SK-N-SH treated with all-trans-retinoic acid at 6 μM for 48 hours (cell line): ENCODE results near the gene NUB1.

Experiments used
- ATAC-seq: fragments of 200-7000 bp; cut with Tn5 transposase; 3 replicates; pipeline ENCODE4 v1.9.1; 2020; ENCODE audit warnings: mild to moderate bottlenecking, moderate library complexity
- ARNTL ChIP-seq: fragments of 450-650 bp; formaldehyde crosslinking; IDR thresholded peaks from 2 replicates; pipeline ENCODE4 v1.5.0; 2020; ENCODE audit warnings: low read depth, mild to moderate bottlenecking, moderate library complexity, borderline replicate concordance
- BACH2 ChIP-seq: fragments of 250-450 bp; sonication (Bioruptor Pico); IDR thresholded peaks from 2 replicates; pipeline ENCODE4 v1.9.0; 2021; ENCODE audit warnings: mild to moderate bottlenecking, borderline replicate concordance
- CREB5 ChIP-seq: fragments of 250-450 bp; sonication (Bioruptor Pico); IDR thresholded peaks from 2 replicates; pipeline ENCODE4 v1.5.1; 2020; ENCODE audit warnings: low read depth, mild to moderate bottlenecking, moderate library complexity
- CSDC2 ChIP-seq: fragments of 250-450 bp; sonication (Bioruptor Pico); IDR thresholded peaks from 2 replicates; pipeline ENCODE4 v1.5.0; 2020; ENCODE audit warnings: mild to moderate bottlenecking, moderate library complexity
- ESRRG ChIP-seq: fragments of 250-450 bp; sonication (Bioruptor Pico); IDR thresholded peaks from 2 replicates; pipeline ENCODE4 v1.6.1; 2021; ENCODE audit warnings: mild to moderate bottlenecking
- GLIS3 ChIP-seq: fragments of 250-450 bp; sonication (Bioruptor Pico); IDR thresholded peaks from 2 replicates; pipeline ENCODE4 v1.5.0; 2020; ENCODE audit warnings: mild to moderate bottlenecking, moderate library complexity
- OSR1 ChIP-seq: fragments of 250-450 bp; sonication (Bioruptor Pico); IDR thresholded peaks from 2 replicates; pipeline ENCODE4 v1.8.0; 2022; ENCODE audit warnings: moderate library complexity, mild to moderate bottlenecking, inconsistent platforms
- PATZ1 ChIP-seq: fragments of 250-450 bp; sonication (Bioruptor Pico); IDR thresholded peaks from 2 replicates; pipeline ENCODE4 v1.8.0; 2020; ENCODE audit warnings: mild to moderate bottlenecking, moderate library complexity, borderline replicate concordance
- POU6F1 ChIP-seq: fragments of 250-450 bp; sonication (Bioruptor Pico); IDR thresholded peaks from 2 replicates; pipeline ENCODE4 v1.8.0; 2021; ENCODE audit warnings: low read depth, mild to moderate bottlenecking, moderate library complexity, borderline replicate concordance
- PPARA ChIP-seq: fragments of 250-450 bp; sonication (Bioruptor Pico); IDR thresholded peaks from 2 replicates; pipeline ENCODE4 v1.5.0; 2020; ENCODE audit warnings: mild to moderate bottlenecking, borderline replicate concordance
- RARB ChIP-seq: fragments of 250-450 bp; sonication (Bioruptor Pico); IDR thresholded peaks from 2 replicates; pipeline ENCODE4 v1.8.0; 2021; ENCODE audit warnings: mild to moderate bottlenecking, moderate library complexity
- SNAI2 ChIP-seq: fragments of 250-450 bp; sonication (Bioruptor Pico); IDR thresholded peaks from 2 replicates; pipeline ENCODE4 v1.5.0; 2020; ENCODE audit warnings: mild to moderate bottlenecking, moderate library complexity
- TCF4 ChIP-seq: fragments of 250-450 bp; sonication (Bioruptor Pico); IDR thresholded peaks from 2 replicates; pipeline ENCODE4 v1.8.0; 2021; ENCODE audit warnings: mild to moderate bottlenecking, moderate library complexity, borderline replicate concordance
- TOX ChIP-seq: fragments of 250-450 bp; sonication (Bioruptor Pico); IDR thresholded peaks from 2 replicates; pipeline ENCODE4 v1.8.0; 2021; ENCODE audit warnings: mild to moderate bottlenecking, moderate library complexity, borderline replicate concordance
- TSHZ2 ChIP-seq: fragments of 250-450 bp; sonication (Bioruptor Pico); IDR thresholded peaks from 2 replicates; pipeline ENCODE4 v1.5.0; 2020; ENCODE audit warnings: mild to moderate bottlenecking, moderate library complexity
- ZC3H10 ChIP-seq: fragments of 250-450 bp; sonication (Bioruptor Pico); IDR thresholded peaks from 2 replicates; pipeline ENCODE4 v1.5.1; 2021; ENCODE audit warnings: mild to moderate bottlenecking, moderate library complexity
- ZFP3 ChIP-seq: fragments of 250-450 bp; sonication (Bioruptor Pico); IDR thresholded peaks from 2 replicates; pipeline ENCODE4 v1.5.0; 2020; ENCODE audit warnings: mild to moderate bottlenecking, moderate library complexity
- ZFP30 ChIP-seq: fragments of 450-650 bp; formaldehyde crosslinking; IDR thresholded peaks from 2 replicates; pipeline ENCODE4 v1.5.0; 2022; ENCODE audit warnings: mild to moderate bottlenecking, moderate library complexity
- ZNF565 ChIP-seq: fragments of 450-650 bp; formaldehyde crosslinking; conservative IDR thresholded peaks from 2 replicates; pipeline ENCODE4 v1.5.0; 2020; ENCODE audit warnings: low read depth, mild to moderate bottlenecking, moderate library complexity
- ZNF70 ChIP-seq: fragments of 450-650 bp; formaldehyde crosslinking; IDR thresholded peaks from 2 replicates; pipeline ENCODE4 v1.5.0; 2020; ENCODE audit warnings: mild to moderate bottlenecking, moderate library complexity
- ZNF8 ChIP-seq: fragments of 450-650 bp; formaldehyde crosslinking; IDR thresholded peaks from 2 replicates; pipeline ENCODE4 v1.5.0; 2020; ENCODE audit warnings: mild to moderate bottlenecking, moderate library complexity
- TF ChIP-seq, protein P1 (sequence below): fragments of 250-450 bp; sonication (Bioruptor Pico); IDR thresholded peaks from 2 replicates; pipeline ENCODE4 v1.5.1; 2021; ENCODE audit warnings: mild to moderate bottlenecking, moderate library complexity

Gene NUB1

GRCh38 chr7:151411551-151411950 lies 69.9 kb downstream of the NUB1 start:
- ATAC-seq, result no peak
- TF ChIP-seq ZFP30 (no peak), ARNTL (CRISPR knock-in tag) (no peak), OSR1 (CRISPR knock-in tag) (no peak), TCF4 (CRISPR knock-in tag) (no peak)
- TF ChIP-seq, protein P1, sequence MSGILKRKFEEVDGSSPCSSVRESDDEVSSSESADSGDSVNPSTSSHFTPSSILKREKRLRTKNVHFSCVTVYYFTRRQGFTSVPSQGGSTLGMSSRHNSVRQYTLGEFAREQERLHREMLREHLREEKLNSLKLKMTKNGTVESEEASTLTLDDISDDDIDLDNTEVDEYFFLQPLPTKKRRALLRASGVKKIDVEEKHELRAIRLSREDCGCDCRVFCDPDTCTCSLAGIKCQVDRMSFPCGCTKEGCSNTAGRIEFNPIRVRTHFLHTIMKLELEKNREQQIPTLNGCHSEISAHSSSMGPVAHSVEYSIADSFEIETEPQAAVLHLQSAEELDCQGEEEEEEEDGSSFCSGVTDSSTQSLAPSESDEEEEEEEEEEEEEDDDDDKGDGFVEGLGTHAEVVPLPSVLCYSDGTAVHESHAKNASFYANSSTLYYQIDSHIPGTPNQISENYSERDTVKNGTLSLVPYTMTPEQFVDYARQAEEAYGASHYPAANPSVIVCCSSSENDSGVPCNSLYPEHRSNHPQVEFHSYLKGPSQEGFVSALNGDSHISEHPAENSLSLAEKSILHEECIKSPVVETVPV (CRISPR knock-in tag), result no peak

GRCh38 chr7:151412318-151412717 lies 70.7 kb downstream of the NUB1 start:
- TF ChIP-seq, protein P1 (CRISPR knock-in tag), result no peak
- TF ChIP-seq TOX (no peak), CSDC2 (CRISPR knock-in tag) (no peak), PPARA (CRISPR knock-in tag) (no peak), PATZ1 (no peak), SNAI2 (no peak), TCF4 (CRISPR knock-in tag) (no peak), BACH2 (CRISPR knock-in tag) (no peak), GLIS3 (CRISPR knock-in tag) (no peak), RARB (CRISPR knock-in tag) (no peak)
- no peak for ATAC-seq

- TF ChIP-seq ZFP30 (no peak), POU6F1 (CRISPR knock-in tag) (no peak), PPARA (CRISPR knock-in tag) (no peak), ESRRG (no peak), PATZ1 (no peak), TOX (no peak), SNAI2 (no peak), CSDC2 (CRISPR knock-in tag) (no peak), ZNF565 (CRISPR knock-in tag) (no peak), CREB5 (no peak), TSHZ2 (CRISPR knock-in tag) (no peak), ZNF8 (CRISPR knock-in tag) (no peak), ZNF70 (CRISPR knock-in tag) (no peak), TCF4 (CRISPR knock-in tag) (no peak), BACH2 (CRISPR knock-in tag) (no peak), ZC3H10 (CRISPR knock-in tag) (no peak), ZFP3 (CRISPR knock-in tag) (no peak), GLIS3 (CRISPR knock-in tag) (no peak)
- TF ChIP-seq, protein P1 (CRISPR knock-in tag), result no peak
- no peak for ATAC-seq
These were observed 71.6 kb downstream of the NUB1 start for GRCh38 chr7:151413241-151413640.
